GM21723 (cell line): ENCODE data around the gene DHRS2.
"Not testable (repeated sequence)": the region's sequence is repeated elsewhere in the genome, so short reads cannot be mapped to it uniquely, and the experiment has no call there.

Experiments
- ATAC-seq: cut with Tn5 transposase; IDR thresholded peaks from one replicate; pipeline ENCODE4 v1.9.1; 2021; ENCODE audit warnings: mild to moderate bottlenecking, moderate library complexity; ENCODE audit not compliant: unreplicated experiment

Gene DHRS2

GRCh38 chr14:23632461-23633159 lies 3.6 kb upstream of the DHRS2 start:
- ATAC-seq: no peak

GRCh38 chr14:23633160-23633701 lies 2.9 kb upstream of the DHRS2 start:
- no peak for ATAC-seq

- not testable (repeated sequence) for ATAC-seq
Observed at GRCh38 chr14:23634698-23635412, 1.3 kb upstream of the DHRS2 start.

- not testable (repeated sequence) for ATAC-seq
Observed at GRCh38 chr14:23637312-23637654, 1.1 kb downstream of the DHRS2 start.

GRCh38 chr14:23637655-23638413 lies 1.7 kb downstream of the DHRS2 start:
- ATAC-seq: not testable (repeated sequence)

- no peak for ATAC-seq
Observed at GRCh38 chr14:23638414-23639047, 2.4 kb downstream of the DHRS2 start.

- ATAC-seq: no peak
Observed at GRCh38 chr14:23639048-23639890, 3.1 kb downstream of the DHRS2 start.

GRCh38 chr14:23639891-23640523 lies 3.8 kb downstream of the DHRS2 start:
- ATAC-seq: no peak

GRCh38 chr14:23640524-23641141 lies 4.5 kb downstream of the DHRS2 start:
- ATAC-seq: no peak

GRCh38 chr14:23641180-23641914 lies 5.2 kb downstream of the DHRS2 start:
- no peak for ATAC-seq

- no peak for ATAC-seq
Observed at GRCh38 chr14:23641915-23642588, 5.9 kb downstream of the DHRS2 start.

- ATAC-seq: no peak
Observed at GRCh38 chr14:23643533-23644194, 7.5 kb downstream of the DHRS2 start.

- ATAC-seq: no peak
Observed at GRCh38 chr14:23644195-23644918, 8.2 kb downstream of the DHRS2 start.

GRCh38 chr14:23644919-23645336 lies 8.8 kb downstream of the DHRS2 start:
- no peak for ATAC-seq

- no peak for ATAC-seq
Observed at GRCh38 chr14:23645504-23645811, 9.3 kb downstream of the DHRS2 start.

- ATAC-seq: no peak
Observed at GRCh38 chr14:23645812-23646647, 9.9 kb downstream of the DHRS2 start.
